Activated T-cell treated with anti-CD3 and anti-CD28 coated beads, Interleukin-2, amount 50 U/mL, for 4 hours (primary cell): ENCODE measurements around the gene ACOT7. TPM values are rescaled to one million over a fixed set of nuclear protein-coding genes. Genes with fewer than 3 reads are reported as not detected.
A peak's percentile ranks its signal among the peaks of the same experiment; 100 is the strongest.
"Not testable (repeated sequence)": the region's sequence is repeated elsewhere in the genome, so short reads cannot be mapped to it uniquely, and the experiment has no call there.

ENCODE experiments used
- ATAC-seq, 2 donors: fragments of 200-7000 bp; cut with Tn5 transposase; one replicate each; pipeline ENCODE4 v1.10.0; 2021
- DNase-seq: peaks from one replicate; pipeline ENCODE4 v3.0.0-alpha.2; 2020
- H3K27me3 Mint-ChIP-seq: one replicate; pipeline ENCODE4 v1.8.0; 2021; ENCODE audit warnings: low read depth, mixed read lengths
- H3K36me3 Mint-ChIP-seq: one replicate; pipeline ENCODE4 v1.8.0; 2022; ENCODE audit warnings: mixed read lengths; ENCODE audit not compliant: insufficient read depth
- H3K4me1 Mint-ChIP-seq: one replicate; pipeline ENCODE4 v1.8.0; 2021; ENCODE audit warnings: low read depth, mixed read lengths
- H3K4me3 Mint-ChIP-seq: one replicate; pipeline ENCODE4 v1.8.0; 2021; ENCODE audit warnings: mild to moderate bottlenecking, moderate library complexity, mixed read lengths
- H3K9me3 Mint-ChIP-seq: one replicate; pipeline ENCODE4 v1.8.0; 2021; ENCODE audit warnings: mixed read lengths
- total RNA-seq, 3 donors: library from RNA; stranded (reverse); gene quantifications; one replicate each; pipeline ENCODE4 v1.2.1, GENCODE V29; 2021

ACOT7 gene, protein sequence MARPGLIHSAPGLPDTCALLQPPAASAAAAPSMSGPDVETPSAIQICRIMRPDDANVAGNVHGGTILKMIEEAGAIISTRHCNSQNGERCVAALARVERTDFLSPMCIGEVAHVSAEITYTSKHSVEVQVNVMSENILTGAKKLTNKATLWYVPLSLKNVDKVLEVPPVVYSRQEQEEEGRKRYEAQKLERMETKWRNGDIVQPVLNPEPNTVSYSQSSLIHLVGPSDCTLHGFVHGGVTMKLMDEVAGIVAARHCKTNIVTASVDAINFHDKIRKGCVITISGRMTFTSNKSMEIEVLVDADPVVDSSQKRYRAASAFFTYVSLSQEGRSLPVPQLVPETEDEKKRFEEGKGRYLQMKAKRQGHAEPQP
- 100 to 1,000 TPM in 2 of 3 donors, 10 to 100 TPM in 1; 92.8 to 112 (median 101) TPM for total RNA-seq

DNA sequence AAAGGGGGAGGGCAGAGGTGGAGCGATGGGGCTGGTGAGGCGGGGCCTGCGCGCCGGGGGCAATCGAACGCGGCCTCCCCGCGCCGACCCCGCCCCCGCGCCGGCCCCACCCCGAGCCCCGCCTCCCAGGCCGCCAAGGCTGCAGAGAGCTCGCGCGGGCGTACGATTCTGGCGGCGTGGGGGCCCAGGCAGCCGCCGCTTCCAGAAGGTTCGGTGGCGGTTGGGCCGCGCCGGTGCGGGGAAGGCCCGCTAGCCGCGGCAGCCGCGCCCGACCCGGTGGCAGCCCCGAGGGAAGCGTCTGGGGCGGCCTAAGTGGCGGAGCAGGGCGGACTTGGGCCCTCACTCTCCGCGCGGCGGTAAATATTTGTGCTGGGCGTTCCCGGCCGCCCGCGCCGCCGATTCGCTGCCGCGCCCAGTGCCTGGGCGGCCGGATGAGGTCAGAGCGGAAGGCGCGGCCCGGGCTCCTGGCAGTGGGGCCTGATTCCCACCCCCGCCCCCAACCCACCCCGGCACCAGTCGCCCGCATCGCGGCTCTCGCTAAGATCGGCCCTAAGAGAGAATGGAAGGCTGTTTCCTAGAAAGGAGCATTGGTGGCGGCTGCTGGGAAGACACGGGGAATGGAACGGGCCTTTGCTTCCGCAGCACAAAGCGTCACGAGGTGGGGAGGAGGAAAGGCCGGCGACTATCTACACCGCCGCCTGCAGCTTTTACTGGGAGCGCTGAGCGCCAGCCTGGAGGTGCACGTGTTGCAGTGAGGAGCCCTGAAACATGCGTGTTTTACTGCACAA is at the start of gene ACOT7:
Gene ACOT7 (minus strand): TSS at position 368 of the 788 bp plus-strand sequence. CDS start 368 bp downstream, outside the sequence.
- Mint-ChIP-seq H3K36me3 (no peaks in the 10 kb centered on the region), H3K4me3 (peak within 1 kb of the TSS; percentile 88), H3K27me3 (no peaks in the 10 kb centered on the region), H3K4me1 (peaks cover 20% of the 10 kb centered on the region), H3K9me3 (no peaks in the 10 kb centered on the region)
- ATAC-seq (peak; percentile 90 to 92), DNase-seq (peak; percentile 89)

DNA sequence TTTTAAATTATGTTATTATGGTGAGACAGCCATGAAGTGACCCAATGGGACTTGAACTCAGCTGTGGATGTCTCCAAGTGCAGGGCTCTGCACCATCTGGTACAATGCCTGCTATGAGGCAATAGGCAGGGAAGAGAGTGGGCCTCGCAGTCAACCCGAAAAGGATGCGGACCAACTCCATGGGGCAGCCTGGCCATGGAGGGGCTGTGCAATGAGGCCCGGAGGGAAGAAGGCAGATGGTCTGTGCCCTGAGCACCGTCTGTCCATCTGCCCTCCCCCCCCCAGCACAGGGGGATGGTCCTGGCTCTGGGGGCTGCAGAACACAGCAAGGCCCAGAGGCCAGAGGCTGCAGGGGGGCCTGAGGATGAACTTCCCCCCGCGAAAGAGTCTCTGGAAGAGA is 48.0 kb upstream of the ACOT7 start:
- ATAC-seq (no peak), DNase-seq (no peak)
- no peak overlapping the region for H3K4me3 Mint-ChIP-seq
- no peaks in the 10 kb centered on the region for H3K9me3 Mint-ChIP-seq
- no peaks in the 10 kb centered on the region for H3K36me3 Mint-ChIP-seq
- peaks cover 14% of the 10 kb centered on the region for H3K4me1 Mint-ChIP-seq
- H3K27me3 Mint-ChIP-seq: peaks cover 41% of the 10 kb centered on the region

DNA sequence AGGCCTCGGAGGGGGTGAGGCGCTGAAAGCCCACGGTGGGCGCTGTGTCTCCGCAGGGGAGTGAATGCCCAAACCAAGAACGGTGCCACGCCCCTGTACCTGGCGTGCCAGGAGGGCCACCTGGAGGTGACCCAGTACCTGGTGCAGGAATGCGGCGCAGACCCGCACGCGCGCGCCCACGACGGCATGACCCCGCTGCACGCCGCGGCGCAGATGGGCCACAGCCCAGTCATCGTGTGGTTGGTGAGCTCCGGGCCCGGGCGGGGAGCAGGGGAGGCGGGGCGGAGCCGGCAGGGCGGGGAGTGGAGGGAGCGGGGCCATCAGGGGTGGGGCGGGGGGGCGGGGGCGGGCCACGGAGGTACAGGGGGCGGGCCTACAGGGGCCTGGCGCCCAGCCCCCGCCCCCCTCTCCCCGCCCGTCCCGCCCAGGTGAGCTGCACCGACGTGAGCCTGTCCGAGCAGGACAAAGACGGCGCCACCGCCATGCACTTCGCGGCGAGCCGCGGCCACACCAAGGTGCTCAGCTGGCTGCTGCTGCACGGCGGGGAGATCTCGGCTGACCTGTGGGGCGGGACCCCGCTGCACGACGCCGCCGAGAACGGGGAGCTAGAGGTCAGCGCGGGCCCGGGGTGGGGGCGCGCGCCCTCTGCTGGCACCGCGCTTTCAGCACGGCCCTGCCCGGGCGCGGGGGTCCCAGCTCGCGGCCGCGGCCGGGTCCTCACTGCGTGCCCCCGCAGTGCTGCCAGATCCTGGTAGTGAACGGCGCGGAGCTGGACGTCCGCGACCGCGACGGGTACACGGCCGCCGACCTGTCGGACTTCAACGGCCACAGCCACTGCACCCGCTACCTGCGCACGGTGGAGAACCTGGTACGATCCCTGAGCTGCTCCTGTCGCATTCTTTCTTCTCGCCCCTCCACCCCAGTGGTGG is 46.9 kb upstream of the ACOT7 start:
- DNase-seq (peak; percentile 70), ATAC-seq (peak; percentile 89 to 92)
- Mint-ChIP-seq H3K9me3 (no peaks in the 10 kb centered on the region), H3K36me3 (no peaks in the 10 kb centered on the region), H3K27me3 (peaks cover 33% of the 10 kb centered on the region), H3K4me3 (peak overlapping the region; percentile 43), H3K4me1 (peaks cover 12% of the 10 kb centered on the region)

DNA sequence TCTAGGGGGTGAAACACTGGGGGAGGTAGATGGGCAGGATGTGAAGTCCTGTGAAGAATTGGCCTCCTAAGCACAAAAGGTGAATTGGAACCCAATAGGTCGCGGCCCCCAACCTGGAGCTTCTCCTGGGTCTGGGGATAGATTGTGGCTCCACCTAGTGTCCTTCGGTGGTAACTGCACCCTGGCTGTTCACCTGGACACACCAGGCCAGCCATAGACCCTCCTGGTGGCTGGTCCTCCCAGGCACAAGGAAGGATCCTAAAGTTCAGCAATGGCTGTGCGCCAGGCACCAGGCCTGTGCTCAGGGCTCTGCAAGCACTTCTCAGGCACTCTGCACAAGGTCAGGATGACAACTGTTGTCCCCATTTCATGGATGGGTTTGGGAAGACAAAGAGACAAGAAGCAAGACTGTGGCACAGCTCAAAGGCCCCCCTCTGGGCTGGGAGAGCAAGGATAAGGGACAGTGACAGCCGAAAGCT is 44.5 kb upstream of the ACOT7 start:
- peaks cover 30% of the 10 kb centered on the region for H3K27me3 Mint-ChIP-seq
- no peaks in the 10 kb centered on the region for H3K36me3 Mint-ChIP-seq
- H3K4me1 Mint-ChIP-seq: peaks cover 8% of the 10 kb centered on the region
- H3K9me3 Mint-ChIP-seq: no peaks in the 10 kb centered on the region
- no peak overlapping the region for H3K4me3 Mint-ChIP-seq
- peak; percentile 69 for DNase-seq
- ATAC-seq: peak; percentile 53 to 60

GRCh38 chr1:6437012-6437700 is 43.6 kb upstream of the ACOT7 start:
- H3K4me1 Mint-ChIP-seq, H3K9me3 Mint-ChIP-seq, H3K36me3 Mint-ChIP-seq, DNase-seq, ATAC-seq, H3K4me3 Mint-ChIP-seq: not testable (repeated sequence)
- H3K27me3 Mint-ChIP-seq: peaks cover 27% of the 10 kb centered on the region

DNA sequence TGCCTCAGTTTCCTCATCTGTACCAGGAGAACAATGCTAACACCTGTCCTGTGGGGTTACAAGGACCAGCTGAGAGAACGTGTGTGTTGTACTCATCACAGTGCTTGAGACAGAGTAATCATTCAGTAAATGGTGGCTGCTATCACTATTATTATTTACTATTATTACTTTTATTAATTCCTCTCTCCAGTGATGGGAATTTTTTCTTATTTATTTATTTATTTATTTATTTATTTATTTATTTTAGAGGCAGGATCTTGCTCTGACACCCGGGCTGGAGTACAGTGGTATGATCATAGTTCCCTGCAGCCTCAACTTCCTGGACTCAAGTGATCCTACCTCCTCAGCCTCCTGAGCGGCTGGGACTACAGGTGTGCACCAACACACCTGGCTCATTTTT is 42.7 kb upstream of the ACOT7 start:
- DNase-seq, ATAC-seq, H3K4me1 Mint-ChIP-seq, H3K9me3 Mint-ChIP-seq, H3K4me3 Mint-ChIP-seq, H3K36me3 Mint-ChIP-seq: not testable (repeated sequence)
- peaks cover 20% of the 10 kb centered on the region for H3K27me3 Mint-ChIP-seq

- Mint-ChIP-seq H3K27me3 (peaks cover 19% of the 10 kb centered on the region), H3K4me3 (no peak overlapping the region), H3K9me3 (no peaks in the 10 kb centered on the region), H3K4me1 (peaks cover 6% of the 10 kb centered on the region), H3K36me3 (no peaks in the 10 kb centered on the region)
- DNase-seq: no peak
- no peak for ATAC-seq
Measured at GRCh38 chr1:6435547-6435946, 42.0 kb upstream of the ACOT7 start.

GRCh38 chr1:6435129-6435528 is 41.6 kb upstream of the ACOT7 start:
- ATAC-seq (no peak), DNase-seq (no peak)
- Mint-ChIP-seq H3K9me3 (no peaks in the 10 kb centered on the region), H3K36me3 (no peaks in the 10 kb centered on the region), H3K4me3 (no peak overlapping the region), H3K27me3 (peaks cover 21% of the 10 kb centered on the region), H3K4me1 (peaks cover 6% of the 10 kb centered on the region)

- H3K27me3 Mint-ChIP-seq: peaks cover 17% of the 10 kb centered on the region
- no peaks in the 10 kb centered on the region for H3K9me3 Mint-ChIP-seq
- no peak overlapping the region for H3K4me3 Mint-ChIP-seq
- no peak for ATAC-seq
- no peaks in the 10 kb centered on the region for H3K36me3 Mint-ChIP-seq
- no peak for DNase-seq
- H3K4me1 Mint-ChIP-seq: peaks cover 2% of the 10 kb centered on the region
Measured at GRCh38 chr1:6434186-6434585, 40.6 kb upstream of the ACOT7 start.

DNA sequence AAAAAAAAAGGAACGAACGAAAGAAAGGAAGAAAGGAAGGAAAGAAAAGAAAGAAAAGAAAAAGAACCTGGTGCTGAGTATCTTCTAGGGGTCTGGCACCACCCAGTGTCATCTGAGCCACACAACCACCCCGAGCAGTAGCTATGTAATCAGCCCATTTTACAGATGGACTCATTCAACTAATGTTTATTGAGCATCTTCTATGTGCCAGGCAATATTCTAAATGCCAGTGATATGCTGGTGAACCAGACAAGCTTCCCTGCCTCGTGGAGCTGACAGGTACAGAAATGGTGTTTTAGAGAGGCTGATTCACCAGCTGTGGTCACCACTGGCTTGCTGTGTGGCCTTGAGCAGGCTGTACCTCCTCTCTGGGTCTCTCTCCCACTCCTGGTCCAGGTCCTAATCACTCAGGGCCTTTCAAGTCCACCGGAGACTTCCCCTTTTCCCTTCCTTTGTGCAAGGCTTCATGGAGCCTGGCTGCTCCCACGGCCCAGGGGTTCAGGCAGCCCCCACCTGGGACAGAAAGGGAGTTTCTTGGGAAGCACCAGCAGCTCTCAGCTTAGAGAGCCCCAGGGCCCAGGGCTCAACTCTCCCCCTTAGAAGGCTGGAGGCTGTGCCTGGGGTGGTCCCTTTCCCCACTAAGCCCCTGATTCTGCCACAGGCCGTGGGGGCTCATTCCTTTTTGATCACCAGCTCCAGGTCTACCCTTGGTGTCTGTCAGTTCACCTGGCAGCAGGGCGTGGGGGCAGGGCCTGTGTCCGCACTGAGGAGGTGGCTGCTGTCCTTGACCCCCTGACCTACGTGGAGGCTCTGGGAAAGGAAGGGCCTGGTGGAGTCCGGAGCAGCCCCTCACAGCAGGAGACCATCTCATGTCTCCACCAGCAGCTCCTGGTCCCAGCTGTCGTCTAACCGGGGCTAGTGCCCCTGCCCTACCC is 38.3 kb upstream of the ACOT7 start:
- H3K4me3 Mint-ChIP-seq, ATAC-seq, DNase-seq, H3K36me3 Mint-ChIP-seq, H3K4me1 Mint-ChIP-seq, H3K9me3 Mint-ChIP-seq: not testable (repeated sequence)
- peaks cover 17% of the 10 kb centered on the region for H3K27me3 Mint-ChIP-seq

- H3K9me3 Mint-ChIP-seq, ATAC-seq, H3K4me1 Mint-ChIP-seq, DNase-seq, H3K36me3 Mint-ChIP-seq, H3K4me3 Mint-ChIP-seq: not testable (repeated sequence)
- peaks cover 20% of the 10 kb centered on the region for H3K27me3 Mint-ChIP-seq
Measured at GRCh38 chr1:6429660-6430411, 36.3 kb upstream of the ACOT7 start.

DNA sequence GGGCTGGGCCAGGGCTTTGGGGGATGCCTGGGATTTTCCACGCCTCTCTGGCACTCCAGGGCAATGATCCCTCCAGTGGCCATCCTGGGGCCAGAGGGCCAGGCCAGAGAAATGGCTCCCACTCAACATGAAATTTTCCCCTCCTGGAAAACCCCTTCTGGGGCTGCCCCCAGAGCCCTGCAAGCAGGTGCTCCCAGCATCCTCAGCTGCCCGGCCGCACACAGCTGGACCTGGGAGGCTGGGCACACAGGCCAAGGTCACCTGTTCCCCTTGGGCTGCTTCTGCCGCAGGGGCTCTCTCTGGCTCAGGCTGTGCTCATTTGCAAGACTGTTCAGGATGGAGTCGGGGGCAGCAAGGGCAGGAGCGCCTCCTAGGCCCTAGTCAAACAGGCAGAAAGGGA is 34.9 kb upstream of the ACOT7 start:
- H3K36me3 Mint-ChIP-seq, ATAC-seq, DNase-seq, H3K9me3 Mint-ChIP-seq, H3K4me1 Mint-ChIP-seq, H3K4me3 Mint-ChIP-seq: not testable (repeated sequence)
- peaks cover 22% of the 10 kb centered on the region for H3K27me3 Mint-ChIP-seq
